ENCODE measurements around the gene AFTPH. TPM values are rescaled to one million over a fixed set of nuclear protein-coding genes. Genes with fewer than 3 reads are reported as not detected.

AFTPH gene, protein sequence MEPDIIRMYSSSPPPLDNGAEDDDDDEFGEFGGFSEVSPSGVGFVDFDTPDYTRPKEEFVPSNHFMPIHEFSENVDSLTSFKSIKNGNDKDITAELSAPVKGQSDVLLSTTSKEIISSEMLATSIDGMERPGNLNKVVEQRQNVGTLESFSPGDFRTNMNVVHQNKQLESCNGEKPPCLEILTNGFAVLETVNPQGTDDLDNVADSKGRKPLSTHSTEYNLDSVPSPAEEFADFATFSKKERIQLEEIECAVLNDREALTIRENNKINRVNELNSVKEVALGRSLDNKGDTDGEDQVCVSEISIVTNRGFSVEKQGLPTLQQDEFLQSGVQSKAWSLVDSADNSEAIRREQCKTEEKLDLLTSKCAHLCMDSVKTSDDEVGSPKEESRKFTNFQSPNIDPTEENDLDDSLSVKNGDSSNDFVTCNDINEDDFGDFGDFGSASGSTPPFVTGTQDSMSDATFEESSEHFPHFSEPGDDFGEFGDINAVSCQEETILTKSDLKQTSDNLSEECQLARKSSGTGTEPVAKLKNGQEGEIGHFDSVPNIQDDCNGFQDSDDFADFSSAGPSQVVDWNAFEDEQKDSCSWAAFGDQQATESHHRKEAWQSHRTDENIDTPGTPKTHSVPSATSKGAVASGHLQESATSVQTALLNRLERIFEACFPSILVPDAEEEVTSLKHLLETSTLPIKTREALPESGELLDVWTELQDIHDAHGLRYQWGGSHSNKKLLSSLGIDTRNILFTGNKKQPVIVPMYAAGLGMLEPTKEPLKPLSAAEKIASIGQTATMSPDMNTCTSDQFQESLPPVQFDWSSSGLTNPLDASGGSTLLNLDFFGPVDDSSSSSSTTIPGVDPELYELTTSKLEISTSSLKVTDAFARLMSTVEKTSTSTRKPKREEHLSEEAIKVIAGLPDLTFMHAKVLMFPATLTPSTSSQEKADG
- 38.0 and 44.5 TPM in 2 replicates for total RNA-seq

DNA sequence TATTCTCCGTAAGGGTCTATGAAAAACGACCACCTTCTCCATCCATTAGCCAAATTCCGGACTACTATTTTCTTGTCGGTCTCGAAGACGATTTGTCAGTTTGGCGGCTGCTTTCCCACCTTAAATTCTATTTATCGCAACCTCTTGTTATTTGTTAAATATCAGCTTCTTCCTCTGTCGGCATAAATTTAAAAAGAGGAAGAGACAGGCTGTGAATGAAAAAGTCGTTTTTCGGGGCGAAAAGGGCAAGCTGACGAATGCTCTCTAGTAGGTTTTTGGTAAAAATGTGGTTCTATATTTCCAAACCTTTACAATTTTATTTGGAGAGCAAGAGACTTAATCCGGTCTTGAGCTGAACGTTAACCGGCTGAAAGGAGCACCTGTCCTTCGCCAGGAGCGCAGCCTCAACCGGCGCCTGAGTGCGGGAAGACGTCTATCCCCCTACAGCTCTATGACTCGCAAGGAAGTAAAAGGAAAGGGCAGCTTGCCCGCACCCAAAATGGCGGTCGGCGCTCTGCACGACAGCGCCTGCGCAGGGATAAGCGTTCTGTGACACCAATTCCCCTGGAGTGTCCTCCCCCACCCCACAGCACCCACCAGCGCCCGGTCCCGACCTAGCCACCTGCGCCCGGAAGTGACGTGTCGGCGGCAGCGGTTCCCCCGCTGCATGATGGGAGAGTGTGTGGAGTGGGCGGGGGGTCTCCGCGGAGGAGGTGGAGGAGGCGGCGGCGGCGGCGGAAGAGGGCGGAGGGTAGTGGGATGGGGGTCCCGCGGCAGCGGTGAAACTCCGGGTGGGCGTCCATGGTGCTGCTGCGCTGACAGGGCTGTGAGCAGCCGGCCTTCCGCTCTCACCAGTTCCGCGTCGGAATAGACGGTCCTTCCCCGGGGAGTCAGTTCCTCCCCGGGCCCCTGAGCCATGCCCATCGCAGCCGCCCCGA lies at the start of gene AFTPH:
Gene AFTPH (plus strand): TSS at position 663 of the 938 bp plus-strand sequence. CDS start 27,147 bp downstream, outside the sequence.

Small RNA genes lying within 50 kb of the gene (small RNA-seq; reads per million reads assigned to genes)
- not detected for gene RNU6-100P

Other genes with a start within 250 kb of the AFTPH start
- gene LGALSL, start 70.2 kb upstream of the AFTPH start, total RNA-seq: 2.7 and 4.7 TPM in 2 replicates
- 8.6 and 15.1 TPM in 2 replicates for gene SERTAD2, start 129.6 kb downstream of the AFTPH start, total RNA-seq

All from thoracic aorta endothelial cell (primary cell).